ENCODE measurements around the gene ANXA6.

ANXA6 gene

GRCh38 chr5:151097820-151098767 lies 59.5 kb downstream of the ANXA6 start:
- H3K4me2 ChIP-seq (ENCODE audit: insufficient read depth, low read length) = no peak overlapping the region
- H2AFZ ChIP-seq (ENCODE audit: low read depth, low read length) = no peak overlapping the region
- H3K36me3 ChIP-seq (ENCODE audit: insufficient read depth, low read length) = peaks cover 18% of the 10 kb centered on the region
- H3K4me1 ChIP-seq (ENCODE audit: insufficient read depth, low read length) = peaks cover 14% of the 10 kb centered on the region
- no peaks in the 10 kb centered on the region for H3K79me2 ChIP-seq (ENCODE audit: insufficient read depth, low read length)
- H3K27me3 ChIP-seq (ENCODE audit: insufficient read depth, low read length, poor library complexity) = no peaks in the 10 kb centered on the region
- DNase-seq (no peak), ATAC-seq (ENCODE audit: insufficient read depth, low read depth) (no peak)
- H3K9me3 ChIP-seq (ENCODE audit: insufficient read depth, low read length, severe bottlenecking) = no peaks in the 10 kb centered on the region
- TF ChIP-seq EZH2 (IDR thresholded peaks at IDR 0.05; ENCODE audit: borderline replicate concordance, low read depth, low read length, severe bottlenecking) = no peak
- no peak for TF ChIP-seq CTCF (IDR thresholded peaks at IDR 0.05; ENCODE audit: borderline replicate concordance, extremely low read depth, low read length, poor library complexity, severe bottlenecking)
- H4K20me1 ChIP-seq (ENCODE audit: insufficient read depth, low read length) = no peaks in the 10 kb centered on the region
- H3K9ac ChIP-seq (ENCODE audit: low read depth, low read length) = no peak overlapping the region
- H3K4me3 ChIP-seq (ENCODE audit: low read depth in 1 of 2, low read length in 2 of 2) = no peak overlapping the region
- H3K27ac ChIP-seq (ENCODE audit: low read length) = no peak overlapping the region

GRCh38 chr5:151097061-151097460 lies 60.5 kb downstream of the ANXA6 start:
- Histone ChIP-seq H3K27me3 (ENCODE audit: insufficient read depth, low read length, poor library complexity) (no peaks in the 10 kb centered on the region), H3K4me3 (ENCODE audit: low read depth in 1 of 2, low read length in 2 of 2) (no peak overlapping the region), H3K27ac (ENCODE audit: low read length) (no peak overlapping the region), H3K36me3 (ENCODE audit: insufficient read depth, low read length) (peaks cover 12% of the 10 kb centered on the region), H3K9me3 (ENCODE audit: insufficient read depth, low read length, severe bottlenecking) (no peaks in the 10 kb centered on the region), H3K4me2 (ENCODE audit: insufficient read depth, low read length) (no peak overlapping the region), H3K4me1 (ENCODE audit: insufficient read depth, low read length) (peaks cover 14% of the 10 kb centered on the region), H2AFZ (ENCODE audit: low read depth, low read length) (no peak overlapping the region), H4K20me1 (ENCODE audit: insufficient read depth, low read length) (no peaks in the 10 kb centered on the region), H3K79me2 (ENCODE audit: insufficient read depth, low read length) (no peaks in the 10 kb centered on the region), H3K9ac (ENCODE audit: low read depth, low read length) (no peak overlapping the region)
- TF ChIP-seq CTCF (IDR thresholded peaks at IDR 0.05; ENCODE audit: borderline replicate concordance, extremely low read depth, low read length, poor library complexity, severe bottlenecking) (no peak), EZH2 (IDR thresholded peaks at IDR 0.05; ENCODE audit: borderline replicate concordance, low read depth, low read length, severe bottlenecking) (no peak)
- DNase-seq = no peak
- no peak for ATAC-seq (ENCODE audit: insufficient read depth, low read depth)

GRCh38 chr5:151096001-151096373 lies 61.6 kb downstream of the ANXA6 start:
- peaks cover under 1% of the 10 kb centered on the region; the same call in 1 of the 2 replicates for H3K36me3 ChIP-seq (ENCODE audit: insufficient read depth, low read length)
- no peak overlapping the region for H2AFZ ChIP-seq (ENCODE audit: low read depth, low read length)
- ATAC-seq (ENCODE audit: insufficient read depth, low read depth) = 0 out of 3 replicates have a peak, but pooled peaks have one; percentile 17
- H3K9ac ChIP-seq (ENCODE audit: low read depth, low read length) = no peak overlapping the region
- H3K79me2 ChIP-seq (ENCODE audit: insufficient read depth, low read length) = no peaks in the 10 kb centered on the region
- H3K27me3 ChIP-seq (ENCODE audit: insufficient read depth, low read length, poor library complexity) = no peaks in the 10 kb centered on the region
- H3K9me3 ChIP-seq (ENCODE audit: insufficient read depth, low read length, severe bottlenecking) = no peaks in the 10 kb centered on the region
- no peak for TF ChIP-seq EZH2 (IDR thresholded peaks at IDR 0.05; ENCODE audit: borderline replicate concordance, low read depth, low read length, severe bottlenecking)
- no peak for TF ChIP-seq CTCF (IDR thresholded peaks at IDR 0.05; ENCODE audit: borderline replicate concordance, extremely low read depth, low read length, poor library complexity, severe bottlenecking)
- peaks cover 14% of the 10 kb centered on the region for H3K4me1 ChIP-seq (ENCODE audit: insufficient read depth, low read length)
- no peak overlapping the region for H3K4me2 ChIP-seq (ENCODE audit: insufficient read depth, low read length)
- no peaks in the 10 kb centered on the region for H4K20me1 ChIP-seq (ENCODE audit: insufficient read depth, low read length)
- H3K27ac ChIP-seq (ENCODE audit: low read length) = no peak overlapping the region
- H3K4me3 ChIP-seq (ENCODE audit: low read depth in 1 of 2, low read length in 2 of 2) = no peak overlapping the region
- DNase-seq = no peak
